Measurements from ENCODE around the gene TNN. TPM values are rescaled to one million over a fixed set of nuclear protein-coding genes. Genes with fewer than 3 reads are reported as not detected.

The TNN gene
- total and polyA plus RNA-seq, 10 of the 15 experiments (the other 5 are each of a cell fraction or from before 2014, with no cell fraction given), result 0.05 to 0.17 (median 0.11) TPM

DNA sequence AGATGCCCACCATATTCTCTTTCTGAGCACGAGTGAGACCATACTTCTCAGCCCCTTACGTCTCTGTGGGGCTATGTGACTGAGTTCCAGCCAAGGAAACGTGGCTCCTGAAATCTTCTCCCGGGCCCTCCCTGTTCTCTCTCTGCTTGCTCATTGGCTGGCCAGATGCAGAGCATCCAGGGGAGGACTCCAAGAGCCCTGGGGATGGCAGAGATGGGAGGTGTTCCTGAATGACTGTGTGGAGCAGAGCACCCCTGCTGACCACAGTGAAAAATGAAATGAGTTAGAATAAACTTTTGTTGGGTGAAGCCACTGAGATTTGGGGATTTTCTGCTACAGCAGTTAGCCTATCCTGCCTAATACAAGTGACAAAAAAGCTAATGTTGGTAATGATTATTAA lies 101.1 kb downstream of the TNN start:
- 97% methylated on average over 4 of the region's 4 CpGs for WGBS (ENCODE audit: insufficient coverage, insufficient replicate concordance, low lambda C conversion rate, missing lambda C conversion rate)
- POLR2A ChIA-PET, result interaction anchor here (1.3 kb wide), 1 partner anchor 18 kb away, joined by 3 read pairs; no protein-coding TSS in a partner anchor
- no peak for DNase-seq (ENCODE audit: low read depth, low spot score)
- H2AFZ ChIP-seq (ENCODE audit: control insufficient read depth, low read depth, low read length), result no peak overlapping the region
- intact Hi-C loops (cut with micrococcal nuclease; ENCODE audit: unreplicated experiment), result no loop called here
- ATAC-seq, result no peak
- CTCF ChIA-PET, result interaction anchor here (0.6 to 6.1 kb wide), 7 partner anchors 9 to 151 kb away, joined by 3 to 39 read pairs (median 3); no protein-coding TSS in a partner anchor
- H3K36me3 ChIP-seq (ENCODE audit: control insufficient read depth in 2 of 2, insufficient read depth in 2 of 2, low read length in 1 of 2), result peaks cover 7 to 25% of the 10 kb centered on the region in 2 experiments
- no peaks in the 10 kb centered on the region for H3K27me3 ChIP-seq (replicated peaks in 1 of 2; ENCODE audit: control insufficient read depth in 2 of 2, insufficient read depth in 2 of 2, low read length in 1 of 2)
- SMC1A ChIA-PET (ENCODE audit: uncharacterized antibody, unreplicated experiment), result interaction anchor here (0.5 to 4.2 kb wide), 5 partner anchors 10 to 150 kb away, joined by 3 to 20 read pairs (median 5); no protein-coding TSS in a partner anchor
- no peaks in the 10 kb centered on the region for H3K9me3 ChIP-seq (replicated peaks; ENCODE audit: control insufficient read depth, insufficient read depth, low read length)
- H3K4me1 ChIP-seq (ENCODE audit: control insufficient read depth, insufficient read depth, low read length), result no peaks in the 10 kb centered on the region
- H3K27ac ChIP-seq (ENCODE audit: control insufficient read depth, insufficient read depth), result no peak overlapping the region
- no peaks in the 10 kb centered on the region for H4K20me1 ChIP-seq (ENCODE audit: control insufficient read depth, insufficient read depth)
- TF ChIP-seq CHD1 (IDR thresholded peaks at IDR 0.05; ENCODE audit: low read depth, low read length), result no peak
- TF ChIP-seq, protein P1, sequence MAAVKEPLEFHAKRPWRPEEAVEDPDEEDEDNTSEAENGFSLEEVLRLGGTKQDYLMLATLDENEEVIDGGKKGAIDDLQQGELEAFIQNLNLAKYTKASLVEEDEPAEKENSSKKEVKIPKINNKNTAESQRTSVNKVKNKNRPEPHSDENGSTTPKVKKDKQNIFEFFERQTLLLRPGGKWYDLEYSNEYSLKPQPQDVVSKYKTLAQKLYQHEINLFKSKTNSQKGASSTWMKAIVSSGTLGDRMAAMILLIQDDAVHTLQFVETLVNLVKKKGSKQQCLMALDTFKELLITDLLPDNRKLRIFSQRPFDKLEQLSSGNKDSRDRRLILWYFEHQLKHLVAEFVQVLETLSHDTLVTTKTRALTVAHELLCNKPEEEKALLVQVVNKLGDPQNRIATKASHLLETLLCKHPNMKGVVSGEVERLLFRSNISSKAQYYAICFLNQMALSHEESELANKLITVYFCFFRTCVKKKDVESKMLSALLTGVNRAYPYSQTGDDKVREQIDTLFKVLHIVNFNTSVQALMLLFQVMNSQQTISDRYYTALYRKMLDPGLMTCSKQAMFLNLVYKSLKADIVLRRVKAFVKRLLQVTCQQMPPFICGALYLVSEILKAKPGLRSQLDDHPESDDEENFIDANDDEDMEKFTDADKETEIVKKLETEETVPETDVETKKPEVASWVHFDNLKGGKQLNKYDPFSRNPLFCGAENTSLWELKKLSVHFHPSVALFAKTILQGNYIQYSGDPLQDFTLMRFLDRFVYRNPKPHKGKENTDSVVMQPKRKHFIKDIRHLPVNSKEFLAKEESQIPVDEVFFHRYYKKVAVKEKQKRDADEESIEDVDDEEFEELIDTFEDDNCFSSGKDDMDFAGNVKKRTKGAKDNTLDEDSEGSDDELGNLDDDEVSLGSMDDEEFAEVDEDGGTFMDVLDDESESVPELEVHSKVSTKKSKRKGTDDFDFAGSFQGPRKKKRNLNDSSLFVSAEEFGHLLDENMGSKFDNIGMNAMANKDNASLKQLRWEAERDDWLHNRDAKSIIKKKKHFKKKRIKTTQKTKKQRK (IDR thresholded peaks at IDR 0.05; ENCODE audit: low read depth, low read length), result no peak
- H3K79me2 ChIP-seq (ENCODE audit: control insufficient read depth, insufficient read depth, low read length), result no peaks in the 10 kb centered on the region
- H3K4me3 ChIP-seq, result no peak overlapping the region
- H3K4me2 ChIP-seq (ENCODE audit: control insufficient read depth, insufficient read depth), result no peak overlapping the region
- no TSS peak for BruUV-seq (replicated peaks)
- RAD21 ChIA-PET (ENCODE audit: unreplicated experiment), result no interaction called here
- H3K9ac ChIP-seq (ENCODE audit: control insufficient read depth, insufficient read depth, low read length), result no peak overlapping the region
- no peak for FAIRE-seq
- in situ Hi-C loops (cut with MboI), result no loop called here

Measured in GM12878 (cell line).